GM19463 (cell line): ENCODE measurements around the gene PTGER2.

Experiments used
- ATAC-seq: cut with Tn5 transposase; IDR thresholded peaks from one replicate; pipeline ENCODE4 v1.9.1; 2021; ENCODE audit warnings: mild to moderate bottlenecking, moderate library complexity; ENCODE audit not compliant: unreplicated experiment

The PTGER2 gene

DNA sequence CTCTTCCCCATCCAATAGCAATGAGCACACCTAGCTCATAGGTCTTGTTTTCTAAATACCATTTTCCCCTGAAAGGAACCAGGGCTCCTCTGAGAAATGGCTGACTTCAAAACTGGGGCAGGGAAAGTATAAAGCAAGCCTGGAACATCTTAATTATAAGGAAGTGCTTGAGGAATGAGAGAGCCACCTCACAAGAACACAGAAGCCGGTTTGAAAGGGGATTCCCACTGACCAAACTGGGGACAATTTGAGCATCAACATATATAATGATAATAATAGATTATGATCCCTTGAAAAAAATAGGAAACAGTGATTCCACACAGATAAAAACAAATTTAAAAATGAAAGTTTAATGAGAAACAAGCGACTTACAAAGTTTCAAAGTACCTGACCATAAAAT lies 22.1 kb downstream of the PTGER2 start:
- no peak for ATAC-seq

- ATAC-seq, result no peak
Observed at GRCh38 chr14:52338051-52338681, 24.1 kb downstream of the PTGER2 start.

GRCh38 chr14:52339262-52339661 lies 25.1 kb downstream of the PTGER2 start:
- no peak for ATAC-seq

DNA sequence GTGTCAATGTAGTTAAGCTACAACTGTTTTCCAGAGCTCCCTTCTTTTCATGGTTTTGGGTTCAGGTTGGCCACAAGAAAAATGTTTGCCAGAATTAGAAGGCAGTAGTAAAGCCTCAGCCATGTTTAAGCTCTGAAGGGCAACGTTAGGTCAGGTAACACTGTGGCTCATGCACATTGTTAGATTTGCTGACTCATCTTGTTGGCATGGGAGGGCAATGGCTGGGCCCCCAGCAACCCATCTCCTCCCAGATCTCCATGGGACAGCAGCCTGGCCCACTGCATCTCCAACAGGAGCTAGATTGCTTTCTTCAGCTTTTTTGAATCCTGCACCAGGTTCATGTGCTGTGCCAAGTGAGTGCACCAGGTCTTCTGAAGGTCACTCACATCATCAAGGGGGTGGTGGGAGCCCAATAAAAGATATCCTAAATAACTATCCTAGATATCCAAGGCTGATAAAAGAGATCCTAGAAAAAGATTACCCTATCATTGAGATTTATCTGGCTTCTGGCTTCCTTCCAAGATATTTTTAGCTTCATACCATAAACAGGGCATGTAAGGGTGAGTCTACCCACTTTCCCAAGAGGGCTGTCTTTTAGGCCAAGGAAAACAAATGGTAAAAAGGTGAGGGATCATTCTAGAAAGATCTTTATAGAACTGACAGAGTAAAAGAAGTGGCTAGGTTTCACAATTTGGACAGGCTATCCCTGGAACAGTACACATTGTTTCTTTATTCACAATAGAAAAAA lies 28.9 kb downstream of the PTGER2 start:
- ATAC-seq, result no peak

GRCh38 chr14:52346778-52347177 lies 32.7 kb downstream of the PTGER2 start:
- ATAC-seq, result no peak

- no peak for ATAC-seq
Observed at GRCh38 chr14:52348279-52348678, 34.2 kb downstream of the PTGER2 start.

DNA sequence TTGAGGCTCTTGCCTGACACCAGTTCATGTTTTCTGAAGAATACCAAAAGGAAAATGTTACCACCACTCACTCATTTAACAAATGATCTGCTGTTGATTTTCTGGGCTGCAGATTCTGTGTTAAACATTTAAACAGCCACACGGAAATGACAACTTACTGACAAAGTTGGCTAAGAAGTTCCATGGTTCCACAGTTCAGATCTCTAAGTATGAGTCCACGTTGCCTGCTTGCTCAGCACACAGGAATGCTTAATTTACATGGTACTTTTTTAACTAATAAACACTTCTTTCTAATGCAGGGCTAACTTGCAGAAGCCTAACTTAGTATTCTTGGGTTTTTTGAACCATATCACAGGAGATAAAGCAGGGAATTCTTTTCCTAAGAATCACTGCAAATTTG lies 34.7 kb downstream of the PTGER2 start:
- no peak for ATAC-seq

GRCh38 chr14:52349731-52350130 lies 35.6 kb downstream of the PTGER2 start:
- ATAC-seq, result no peak

DNA sequence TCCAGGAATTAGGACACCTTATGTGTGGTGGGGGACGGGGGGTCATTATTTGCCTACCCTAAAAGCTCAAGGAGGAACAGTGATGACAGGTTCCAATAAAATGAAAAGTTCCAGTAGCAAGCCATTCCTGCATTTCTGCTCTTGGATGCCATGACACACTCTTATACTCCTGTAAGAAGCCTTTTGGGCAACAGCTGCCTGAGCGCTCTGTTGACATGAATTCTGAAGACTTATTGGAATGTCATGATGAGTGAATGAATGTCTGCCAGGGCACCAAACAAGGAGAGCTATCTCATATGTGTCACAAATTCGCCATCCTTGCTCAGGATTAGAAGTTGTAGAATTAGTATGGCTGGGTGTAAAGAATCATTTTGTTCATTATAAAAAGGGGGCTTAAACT lies 36.3 kb downstream of the PTGER2 start:
- no peak for ATAC-seq

GRCh38 chr14:52351233-52352060 lies 37.3 kb downstream of the PTGER2 start:
- peak; percentile 34 for ATAC-seq

- ATAC-seq, result peak; percentile 90
Observed at GRCh38 chr14:52352061-52352491, 38.0 kb downstream of the PTGER2 start.

DNA sequence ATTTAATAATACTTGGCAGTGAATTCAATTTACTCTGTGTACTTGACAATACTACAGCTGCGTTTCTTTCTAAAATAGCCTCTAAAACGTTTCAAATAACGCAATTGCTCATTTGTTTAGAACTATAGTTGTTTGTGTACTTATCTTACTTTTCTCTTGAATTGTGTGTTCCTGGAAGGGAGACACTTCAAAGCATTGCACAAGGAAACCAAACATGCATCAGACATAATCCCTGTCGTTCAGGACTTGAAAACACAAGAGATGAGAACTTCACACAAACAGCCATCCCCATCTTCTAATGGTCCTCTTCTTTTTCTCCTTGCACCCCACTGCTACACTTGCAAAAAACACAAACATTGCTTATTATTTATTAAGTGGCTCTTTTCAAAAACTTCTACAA lies 38.5 kb downstream of the PTGER2 start:
- ATAC-seq, result no peak

DNA sequence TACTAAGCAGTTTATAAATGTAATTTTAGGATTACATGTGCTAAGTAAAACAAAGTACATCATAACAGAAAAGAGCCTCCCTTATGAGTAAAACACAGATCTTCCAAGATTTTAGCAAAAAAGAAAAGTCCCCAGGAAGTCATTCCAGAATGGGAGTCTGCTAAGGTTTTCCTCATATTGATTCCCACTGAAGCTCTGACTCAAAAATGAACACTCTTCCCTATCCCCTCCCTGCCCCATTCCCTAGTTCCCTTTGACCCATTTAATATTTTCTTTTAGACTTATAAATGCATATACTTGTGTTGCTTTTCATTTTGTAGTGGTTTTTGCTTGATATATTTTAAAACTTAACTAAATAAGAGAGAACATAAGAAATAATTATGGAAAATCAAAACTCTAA lies 40.1 kb downstream of the PTGER2 start:
- no peak for ATAC-seq

GRCh38 chr14:52355016-52355431 lies 40.9 kb downstream of the PTGER2 start:
- ATAC-seq, result no peak

DNA sequence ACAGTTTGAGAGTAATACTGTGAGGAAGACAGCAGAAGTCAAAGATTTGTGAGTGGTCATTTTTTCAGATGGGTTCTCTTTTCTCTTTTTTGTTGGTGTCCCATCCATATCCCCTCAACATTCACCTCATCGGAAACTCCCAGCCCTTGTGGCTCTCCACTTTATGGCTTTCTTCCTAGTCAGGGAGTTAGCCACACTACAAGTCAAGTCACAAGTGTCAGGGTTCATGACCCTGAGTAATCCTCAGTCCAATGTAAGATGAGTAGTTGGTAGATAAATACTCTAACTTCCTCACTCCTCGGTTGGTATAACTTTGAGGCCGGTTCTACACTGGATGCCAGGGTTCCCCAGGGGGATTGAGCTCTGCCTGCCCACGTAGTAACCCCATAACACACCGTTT lies 41.4 kb downstream of the PTGER2 start:
- ATAC-seq, result no peak

DNA sequence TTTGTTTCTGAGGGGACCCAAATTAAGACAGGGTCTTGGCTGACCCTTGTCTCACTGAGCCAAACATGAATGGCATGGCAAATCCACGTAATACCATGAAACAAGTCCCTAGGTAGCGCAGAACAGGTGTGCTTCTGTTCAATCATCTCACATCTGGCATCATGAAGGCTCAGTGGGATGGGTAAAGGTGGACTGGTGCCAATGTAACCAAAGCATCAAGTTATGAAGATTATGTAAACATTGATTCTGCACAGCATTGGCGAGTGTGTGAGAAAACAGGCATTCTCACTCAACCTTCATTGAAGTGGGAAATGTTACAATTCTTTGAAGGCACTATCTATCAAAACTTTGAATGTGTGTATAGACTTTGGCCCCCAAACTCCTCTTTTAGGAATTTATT lies 41.9 kb downstream of the PTGER2 start:
- ATAC-seq, result no peak

DNA sequence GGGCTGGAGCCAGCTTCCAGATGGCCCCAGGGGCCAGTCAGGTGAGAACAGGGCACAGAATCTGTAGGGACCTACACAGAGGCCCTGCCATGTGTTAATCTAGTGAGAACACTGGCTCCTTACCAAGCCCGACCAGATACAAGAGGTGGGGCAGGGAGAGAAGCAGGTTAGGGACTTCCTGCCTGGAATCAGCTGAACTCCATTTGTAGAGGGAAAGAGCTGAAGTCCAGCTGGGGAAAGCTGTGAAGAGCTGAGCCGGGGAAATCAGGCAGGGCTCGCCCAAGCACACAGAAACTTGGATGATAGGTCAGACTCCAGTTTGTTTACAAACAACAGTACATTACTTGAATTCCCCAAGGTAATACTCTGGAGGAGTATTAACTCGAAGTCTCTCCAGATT lies 46.7 kb downstream of the PTGER2 start:
- ATAC-seq, result no peak

DNA sequence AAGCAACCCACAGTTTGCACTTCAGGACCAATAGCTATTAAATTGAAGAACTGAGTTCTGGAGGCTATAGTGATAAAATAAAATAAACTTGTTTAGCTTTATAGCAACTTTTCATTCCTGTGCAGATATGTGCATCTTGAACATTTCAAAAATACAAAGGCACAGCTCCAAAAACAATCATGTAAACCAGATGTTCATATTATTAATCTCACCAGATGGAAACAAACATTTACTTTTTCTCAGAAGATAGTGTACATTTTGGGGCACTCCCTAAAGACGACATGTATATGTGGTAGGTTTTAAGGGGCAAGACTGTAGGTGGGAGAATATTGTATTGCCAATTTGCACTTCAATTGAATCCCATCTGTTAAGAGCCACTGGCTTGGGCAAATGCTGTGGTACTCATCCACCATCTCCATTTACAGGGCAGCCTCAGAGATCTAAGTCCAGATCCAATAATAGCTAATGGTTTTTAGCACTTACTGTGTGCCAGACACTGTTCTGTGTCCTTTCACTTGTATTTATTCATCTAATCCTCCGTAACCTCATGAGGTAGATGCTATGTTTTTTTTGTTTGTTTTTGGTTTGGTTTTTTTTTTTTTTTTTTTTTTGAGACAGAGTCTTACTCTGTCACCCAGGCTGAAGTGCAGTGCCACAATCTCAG lies 49.1 kb downstream of the PTGER2 start:
- ATAC-seq, result no peak

- ATAC-seq, result no peak
Observed at GRCh38 chr14:52363961-52364360, 49.8 kb downstream of the PTGER2 start.

DNA sequence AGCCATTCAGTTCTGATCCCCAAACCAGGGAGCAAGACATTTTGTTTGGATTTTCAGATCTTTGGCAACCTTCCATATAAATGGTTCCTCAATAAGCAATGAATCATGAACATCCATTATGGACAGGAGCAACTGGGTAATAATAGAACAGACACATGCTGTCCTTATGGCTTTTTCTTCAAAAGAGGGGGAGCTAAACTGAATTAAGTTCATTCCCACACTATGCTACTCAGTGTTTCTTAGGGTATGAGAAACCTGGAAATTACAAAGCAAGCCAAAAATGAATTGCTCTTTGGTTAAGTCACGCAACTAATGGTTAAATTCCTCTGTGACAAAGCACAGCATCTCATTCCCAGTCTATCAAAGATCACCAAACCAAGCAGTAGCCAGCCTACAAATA lies 51.0 kb downstream of the PTGER2 start:
- ATAC-seq, result no peak

GRCh38 chr14:52366796-52367315 lies 52.7 kb downstream of the PTGER2 start:
- ATAC-seq, result no peak
